K562 (cell line): ENCODE measurements around the gene RPL21. TPM values are rescaled to one million over a fixed set of nuclear protein-coding genes. Genes with fewer than 3 reads are reported as not detected.

Experiments used
- BRF2 ChIP-seq: IDR thresholded peaks from 3 replicates; pipeline ENCODE4 v1.6.1; 2011; ENCODE audit warnings: borderline replicate concordance, mild to moderate bottlenecking; ENCODE audit not compliant: insufficient read length, insufficient read depth
- CBFA2T2 ChIP-seq: fragments of 450-650 bp; conservative IDR thresholded peaks from 2 replicates; pipeline ENCODE4 v1.6.1; 2017; ENCODE audit warnings: mild to moderate bottlenecking
- CBX1 ChIP-seq: sonication (generic); IDR thresholded peaks from 2 replicates; pipeline ENCODE4 v1.6.1; 2016; ENCODE audit warnings: antibody characterized with exemption, low read depth, mild to moderate bottlenecking
- FOXJ3 ChIP-seq: sonication (generic); formaldehyde crosslinking; IDR thresholded peaks from 2 replicates; pipeline ENCODE4 v1.4.0; 2020; ENCODE audit warnings: mild to moderate bottlenecking, missing genetic modification reagents
- MEF2D ChIP-seq: conservative IDR thresholded peaks from 2 replicates; pipeline ENCODE4 v1.6.1; 2016; ENCODE audit warnings: low read depth, missing genetic modification characterization, missing compliant biosample characterization
- SMAD2 ChIP-seq: fragments of 150-350 bp; IDR thresholded peaks from 2 replicates; pipeline ENCODE4 v1.6.1; 2014; ENCODE audit warnings: low read depth, mild to moderate bottlenecking, low read length
- ZBTB17 ChIP-seq: fragments of 450-650 bp; formaldehyde crosslinking; IDR thresholded peaks from 2 replicates; pipeline ENCODE4 v1.4.0; 2020; ENCODE audit warnings: mild to moderate bottlenecking
- ZNF785 ChIP-seq: fragments of 250-450 bp; sonication (Bioruptor Pico); IDR thresholded peaks from 2 replicates; pipeline ENCODE4 v1.4.0; 2020; ENCODE audit warnings: mild to moderate bottlenecking
- polyA plus RNA-seq, 8 experiments: library from polyadenylated mRNA; depleted of rRNA in 4 of 8; stranded (reverse) in 5 of 8; unstranded in 3 of 8; fragments of >200 nt; fragmentation: Nextera tagmentation in 2 of 8; fragmentation: Illumina TruSeq in 1 of 8; extraction: Ambion mirVana in 2 of 8; extraction: Trizol in 1 of 8; gene quantifications; 2 replicates each; pipeline versions ENCODE4 v1.2.1 to v1.2.3, GENCODE V29; 2011 to 2014; ENCODE audit warnings: inconsistent platforms in 1 of 8, missing spikeins in 1 of 8
- total RNA-seq, 7 experiments: library from RNA; depleted of rRNA in 6 of 7; stranded (reverse); fragments of >200 nt in 6 of 7; fragmentation: Illumina TruSeq in 2 of 7; extraction: Trizol in 2 of 7; gene quantifications; 2 replicates each; pipeline versions ENCODE4 v1.2.1 to v1.2.3, GENCODE V29; 2011 to 2021; ENCODE audit warnings: low replicate concordance in 1 of 7
- TF ChIP-seq, protein P1 (sequence below): fragments of 450-650 bp; formaldehyde crosslinking; IDR thresholded peaks from 2 replicates; pipeline ENCODE4 v1.4.0; 2020; ENCODE audit warnings: mild to moderate bottlenecking, moderate library complexity
- TF ChIP-seq, protein P2 (sequence below): fragments of 250-450 bp; sonication (Bioruptor Pico); IDR thresholded peaks from 2 replicates; pipeline ENCODE4 v1.8.0; 2022; ENCODE audit warnings: moderate library complexity, mild to moderate bottlenecking, inconsistent platforms
- TF ChIP-seq, protein P3 (sequence below): sonication (generic); formaldehyde crosslinking; IDR thresholded peaks from 2 replicates; pipeline ENCODE4 v1.8.0; 2022; ENCODE audit warnings: mild to moderate bottlenecking, missing genetic modification reagents

RPL21 gene
- total and polyA plus RNA-seq, 9 of the 15 experiments (the other 6 are each of a cell fraction or from before 2014, with no cell fraction given), result 622 to 4,203 (median 1,676) TPM

- TF ChIP-seq, protein P1, sequence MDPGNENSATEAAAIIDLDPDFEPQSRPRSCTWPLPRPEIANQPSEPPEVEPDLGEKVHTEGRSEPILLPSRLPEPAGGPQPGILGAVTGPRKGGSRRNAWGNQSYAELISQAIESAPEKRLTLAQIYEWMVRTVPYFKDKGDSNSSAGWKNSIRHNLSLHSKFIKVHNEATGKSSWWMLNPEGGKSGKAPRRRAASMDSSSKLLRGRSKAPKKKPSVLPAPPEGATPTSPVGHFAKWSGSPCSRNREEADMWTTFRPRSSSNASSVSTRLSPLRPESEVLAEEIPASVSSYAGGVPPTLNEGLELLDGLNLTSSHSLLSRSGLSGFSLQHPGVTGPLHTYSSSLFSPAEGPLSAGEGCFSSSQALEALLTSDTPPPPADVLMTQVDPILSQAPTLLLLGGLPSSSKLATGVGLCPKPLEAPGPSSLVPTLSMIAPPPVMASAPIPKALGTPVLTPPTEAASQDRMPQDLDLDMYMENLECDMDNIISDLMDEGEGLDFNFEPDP (CRISPR knock-in tag), result no peak
- TF ChIP-seq MEF2D (tag), result no peak
- TF ChIP-seq CBX1, result no peak
- no peak for TF ChIP-seq FOXJ3 (CRISPR knock-in tag)
- TF ChIP-seq BRF2, result no peak
- TF ChIP-seq, protein P2, sequence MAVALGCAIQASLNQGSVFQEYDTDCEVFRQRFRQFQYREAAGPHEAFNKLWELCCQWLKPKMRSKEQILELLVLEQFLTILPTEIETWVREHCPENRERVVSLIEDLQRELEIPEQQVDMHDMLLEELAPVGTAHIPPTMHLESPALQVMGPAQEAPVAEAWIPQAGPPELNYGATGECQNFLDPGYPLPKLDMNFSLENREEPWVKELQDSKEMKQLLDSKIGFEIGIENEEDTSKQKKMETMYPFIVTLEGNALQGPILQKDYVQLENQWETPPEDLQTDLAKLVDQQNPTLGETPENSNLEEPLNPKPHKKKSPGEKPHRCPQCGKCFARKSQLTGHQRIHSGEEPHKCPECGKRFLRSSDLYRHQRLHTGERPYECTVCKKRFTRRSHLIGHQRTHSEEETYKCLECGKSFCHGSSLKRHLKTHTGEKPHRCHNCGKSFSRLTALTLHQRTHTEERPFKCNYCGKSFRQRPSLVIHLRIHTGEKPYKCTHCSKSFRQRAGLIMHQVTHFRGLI, result no peak
- no peak for TF ChIP-seq ZBTB17 (CRISPR knock-in tag)
- no peak for TF ChIP-seq CBFA2T2
- TF ChIP-seq, protein P3, sequence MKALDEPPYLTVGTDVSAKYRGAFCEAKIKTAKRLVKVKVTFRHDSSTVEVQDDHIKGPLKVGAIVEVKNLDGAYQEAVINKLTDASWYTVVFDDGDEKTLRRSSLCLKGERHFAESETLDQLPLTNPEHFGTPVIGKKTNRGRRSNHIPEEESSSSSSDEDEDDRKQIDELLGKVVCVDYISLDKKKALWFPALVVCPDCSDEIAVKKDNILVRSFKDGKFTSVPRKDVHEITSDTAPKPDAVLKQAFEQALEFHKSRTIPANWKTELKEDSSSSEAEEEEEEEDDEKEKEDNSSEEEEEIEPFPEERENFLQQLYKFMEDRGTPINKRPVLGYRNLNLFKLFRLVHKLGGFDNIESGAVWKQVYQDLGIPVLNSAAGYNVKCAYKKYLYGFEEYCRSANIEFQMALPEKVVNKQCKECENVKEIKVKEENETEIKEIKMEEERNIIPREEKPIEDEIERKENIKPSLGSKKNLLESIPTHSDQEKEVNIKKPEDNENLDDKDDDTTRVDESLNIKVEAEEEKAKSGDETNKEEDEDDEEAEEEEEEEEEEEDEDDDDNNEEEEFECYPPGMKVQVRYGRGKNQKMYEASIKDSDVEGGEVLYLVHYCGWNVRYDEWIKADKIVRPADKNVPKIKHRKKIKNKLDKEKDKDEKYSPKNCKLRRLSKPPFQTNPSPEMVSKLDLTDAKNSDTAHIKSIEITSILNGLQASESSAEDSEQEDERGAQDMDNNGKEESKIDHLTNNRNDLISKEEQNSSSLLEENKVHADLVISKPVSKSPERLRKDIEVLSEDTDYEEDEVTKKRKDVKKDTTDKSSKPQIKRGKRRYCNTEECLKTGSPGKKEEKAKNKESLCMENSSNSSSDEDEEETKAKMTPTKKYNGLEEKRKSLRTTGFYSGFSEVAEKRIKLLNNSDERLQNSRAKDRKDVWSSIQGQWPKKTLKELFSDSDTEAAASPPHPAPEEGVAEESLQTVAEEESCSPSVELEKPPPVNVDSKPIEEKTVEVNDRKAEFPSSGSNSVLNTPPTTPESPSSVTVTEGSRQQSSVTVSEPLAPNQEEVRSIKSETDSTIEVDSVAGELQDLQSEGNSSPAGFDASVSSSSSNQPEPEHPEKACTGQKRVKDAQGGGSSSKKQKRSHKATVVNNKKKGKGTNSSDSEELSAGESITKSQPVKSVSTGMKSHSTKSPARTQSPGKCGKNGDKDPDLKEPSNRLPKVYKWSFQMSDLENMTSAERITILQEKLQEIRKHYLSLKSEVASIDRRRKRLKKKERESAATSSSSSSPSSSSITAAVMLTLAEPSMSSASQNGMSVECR (CRISPR knock-in tag), result no peak
- no peak for TF ChIP-seq SMAD2
- no peak for TF ChIP-seq ZNF785 (CRISPR knock-in tag)
Measured at GRCh38 chr13:27288392-27288791, 37.0 kb downstream of the RPL21 start (continued).
